ENCODE measurements around the gene GAD1.

GRCh38 chr2:170819680-170820664 lies 3.3 kb downstream of the GAD1 start:
- TF ChIP-seq POLR2AphosphoS2 (IDR thresholded peaks at IDR 0.05; ENCODE audit: low read depth, low read length) = no peak
- TF ChIP-seq RCOR1 (conservative IDR thresholded peaks at IDR 0.05; ENCODE audit: low read depth, low read length) = no peak
- TF ChIP-seq TAF1 (IDR thresholded peaks at IDR 0.05; ENCODE audit: borderline replicate concordance, low read depth, low read length) = no peak
- no peak for TF ChIP-seq CTCF (IDR thresholded peaks at IDR 0.05 in 2 of 3, conservative IDR thresholded peaks at IDR 0.05 in 1 of 3; ENCODE audit: control insufficient read depth in 2 of 3, extremely low read depth in 1 of 3, insufficient read depth in 1 of 3, low read depth in 3 of 3, low read length in 3 of 3)
- TF ChIP-seq POLR2A (IDR thresholded peaks at IDR 0.05; ENCODE audit: low read depth, low read length) = no peak
- no peak for TF ChIP-seq JUNB (IDR thresholded peaks at IDR 0.05)
- TF ChIP-seq CBX5 (IDR thresholded peaks at IDR 0.05; ENCODE audit: low read depth) = no peak
- no peak for TF ChIP-seq POLR2AphosphoS5 (IDR thresholded peaks at IDR 0.05; ENCODE audit: low read length)
